ENCODE measurements around the gene IPO13.

The IPO13 gene

DNA sequence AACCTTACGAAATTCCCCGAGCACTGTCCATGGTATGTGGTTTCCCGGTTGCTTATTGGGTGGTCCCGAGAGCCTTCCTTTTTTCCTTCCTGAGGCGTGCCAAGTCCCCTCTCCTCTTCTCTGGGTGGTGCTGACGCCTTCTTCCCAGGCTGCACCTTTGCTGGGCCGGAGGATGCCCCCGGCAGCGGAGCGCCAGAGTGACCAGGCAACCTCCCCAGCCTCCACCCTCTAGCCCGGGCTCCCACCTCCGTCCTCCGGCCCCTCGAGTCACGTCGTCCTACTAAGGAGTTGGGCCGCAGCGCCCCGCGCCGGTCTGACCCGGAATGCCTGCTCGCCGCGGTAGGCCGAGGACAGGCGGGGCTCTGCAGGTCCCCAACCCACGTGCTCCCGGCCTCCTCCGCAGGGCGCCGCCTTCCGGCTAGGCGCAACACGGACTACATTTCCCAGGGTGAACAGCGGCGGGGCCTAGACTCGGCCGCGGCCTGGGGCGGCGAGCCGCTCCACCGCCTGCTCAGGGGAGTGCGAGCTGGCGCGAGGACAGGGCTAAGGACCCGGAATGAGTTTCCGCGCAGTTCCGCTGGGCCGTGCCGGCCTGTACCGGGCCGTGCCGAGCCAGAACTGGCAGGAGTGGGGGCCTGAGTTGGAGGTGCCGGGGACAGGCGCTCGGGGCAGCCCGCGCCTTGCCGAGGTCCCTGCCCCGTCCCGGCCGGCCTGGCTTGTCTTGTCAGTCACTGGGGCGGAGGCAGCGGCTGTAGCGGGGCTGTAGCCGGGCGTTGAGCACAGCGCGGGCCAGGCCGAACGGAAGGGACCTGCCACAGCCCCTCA, at the start of gene IPO13:
Gene IPO13, plus strand, starts transcription at position 715 of the 825 bp plus-strand sequence. CDS start 651 bp downstream, outside the sequence.
- DNase-seq (ENCODE audit: low spot score), result peak; percentile 97

GRCh38 chr1:43898981-43899380, 47.8 kb upstream of the IPO13 start:
- DNase-seq (ENCODE audit: low spot score), result no peak

DNA sequence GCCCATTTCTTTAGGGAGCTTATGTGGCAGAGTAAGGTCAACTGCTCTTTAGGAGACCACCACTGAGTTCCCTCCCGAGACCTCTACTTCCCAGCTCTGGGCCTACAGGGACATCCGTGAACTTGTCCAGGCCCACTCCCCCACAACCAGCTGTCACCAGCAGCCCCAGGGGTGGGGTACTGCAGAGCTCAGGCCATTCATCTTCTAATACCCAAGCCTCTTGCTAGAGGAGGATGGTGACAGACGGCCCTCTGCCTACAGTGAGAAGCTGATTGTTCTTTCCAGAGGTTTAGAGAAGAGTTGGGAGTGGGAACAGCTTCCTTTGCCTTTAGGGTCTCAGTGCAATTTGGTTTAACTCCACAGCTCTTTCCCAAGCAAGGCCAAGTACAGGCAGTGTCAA, 46.4 kb upstream of the IPO13 start:
- no peak for DNase-seq (ENCODE audit: low spot score)

GRCh38 chr1:43901196-43901961, 45.4 kb upstream of the IPO13 start:
- no peak for DNase-seq (ENCODE audit: low spot score)

- DNase-seq (ENCODE audit: low spot score), result no peak
Observed at GRCh38 chr1:43902058-43902831, 44.5 kb upstream of the IPO13 start.

DNA sequence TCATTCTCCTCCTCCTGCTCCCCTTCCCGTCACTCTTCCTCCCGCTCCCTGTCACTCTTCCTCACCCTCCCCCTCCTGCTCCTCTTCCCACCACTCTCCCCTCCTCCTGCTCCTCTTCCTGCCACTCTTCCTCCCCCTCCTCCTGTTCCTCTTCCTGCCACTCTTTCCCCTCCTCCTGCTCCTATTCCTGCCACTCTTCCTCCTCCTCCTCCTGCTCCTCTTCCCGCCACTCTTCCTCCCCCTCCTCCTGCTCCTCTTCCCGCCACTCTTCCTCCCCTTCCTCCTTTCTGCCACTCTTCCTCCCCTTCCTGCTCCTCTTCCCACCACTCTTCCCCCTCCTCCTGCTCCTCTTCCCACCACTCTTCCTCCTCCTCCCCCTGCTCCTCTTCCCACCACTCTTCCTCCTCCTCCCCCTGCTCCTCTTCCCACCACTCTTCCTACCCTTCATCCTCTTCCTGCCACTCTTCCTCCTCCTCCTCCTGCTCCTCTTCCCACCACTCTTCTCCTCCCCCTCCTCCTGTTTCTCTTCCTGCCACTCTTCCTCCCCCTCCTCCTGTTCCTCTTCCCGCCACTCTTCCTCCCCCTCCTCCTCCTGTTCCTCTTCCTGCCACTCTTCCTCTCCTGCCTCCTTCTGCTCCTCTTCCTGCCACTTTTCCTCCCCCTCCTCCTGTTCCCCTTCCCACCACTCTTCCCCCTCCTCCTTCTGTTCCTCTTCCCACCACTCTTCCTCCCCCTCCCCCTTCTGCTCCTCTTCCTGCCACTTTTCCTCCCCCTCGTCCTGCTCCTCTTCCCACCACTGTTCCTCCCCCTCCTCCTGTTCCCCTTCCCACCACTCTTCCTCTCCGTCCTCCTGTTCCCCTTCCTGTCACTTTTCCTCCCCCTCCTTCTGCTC, 41.8 kb upstream of the IPO13 start:
- DNase-seq (ENCODE audit: low spot score), result no peak

DNA sequence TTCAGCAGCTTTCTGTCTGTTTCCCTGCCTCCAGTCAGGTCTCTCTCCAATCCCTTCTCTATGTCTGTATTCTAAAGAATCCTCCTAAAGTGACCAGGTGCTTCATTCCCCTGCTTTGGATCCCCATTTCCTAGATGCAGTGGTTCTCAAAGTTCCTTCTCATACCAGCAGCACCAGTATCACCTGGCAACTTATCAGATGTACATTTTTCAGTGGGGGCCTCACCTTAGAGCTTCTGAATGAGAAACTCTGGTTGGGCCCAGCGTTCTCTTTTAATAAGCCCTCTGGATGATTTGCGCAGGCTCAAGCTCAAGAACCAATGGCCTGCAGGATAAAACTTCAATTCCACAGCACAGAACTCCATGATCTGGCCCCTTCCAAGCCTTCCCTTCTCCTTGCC, 38.5 kb upstream of the IPO13 start:
- DNase-seq (ENCODE audit: low spot score), result no peak

DNA sequence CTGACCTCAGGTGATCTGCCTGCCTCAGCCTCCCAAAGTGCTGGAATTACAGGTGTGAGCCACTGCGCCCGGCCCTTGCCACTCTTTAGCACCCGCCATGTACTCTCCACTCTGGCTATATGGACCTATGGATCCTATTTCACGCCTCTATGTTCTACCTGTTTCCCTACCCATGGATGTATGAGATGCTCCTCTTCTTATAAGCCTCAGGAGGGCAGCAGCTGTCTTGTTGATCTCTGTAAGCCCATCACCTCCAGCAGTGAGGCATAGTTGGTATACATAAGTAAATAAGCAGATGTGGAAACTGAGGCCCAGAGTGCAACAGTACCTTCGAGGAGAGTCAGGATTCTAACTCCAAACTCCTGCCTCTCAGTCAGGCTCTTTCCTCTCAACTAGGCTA, 37.9 kb upstream of the IPO13 start:
- no peak for DNase-seq (ENCODE audit: low spot score)

DNA sequence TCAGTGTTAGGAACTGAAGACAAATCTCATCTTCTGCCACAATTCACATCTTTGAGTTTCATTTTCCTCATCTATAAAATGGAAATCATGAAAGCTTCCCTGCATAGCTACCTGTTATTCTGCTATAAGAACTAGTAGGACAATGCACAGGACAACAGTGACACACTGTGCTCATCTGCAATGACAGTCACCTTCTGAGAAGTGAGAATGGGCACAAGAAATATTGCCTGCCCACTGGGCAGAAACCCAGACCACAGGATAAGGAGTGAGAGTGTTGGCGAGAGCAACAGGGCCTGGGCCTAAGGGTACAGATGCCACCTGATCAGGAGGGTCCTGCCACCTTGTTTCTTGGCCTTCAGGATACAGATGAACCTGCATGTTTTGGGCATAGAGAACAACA, 36.4 kb upstream of the IPO13 start:
- DNase-seq (ENCODE audit: low spot score), result no peak

DNA sequence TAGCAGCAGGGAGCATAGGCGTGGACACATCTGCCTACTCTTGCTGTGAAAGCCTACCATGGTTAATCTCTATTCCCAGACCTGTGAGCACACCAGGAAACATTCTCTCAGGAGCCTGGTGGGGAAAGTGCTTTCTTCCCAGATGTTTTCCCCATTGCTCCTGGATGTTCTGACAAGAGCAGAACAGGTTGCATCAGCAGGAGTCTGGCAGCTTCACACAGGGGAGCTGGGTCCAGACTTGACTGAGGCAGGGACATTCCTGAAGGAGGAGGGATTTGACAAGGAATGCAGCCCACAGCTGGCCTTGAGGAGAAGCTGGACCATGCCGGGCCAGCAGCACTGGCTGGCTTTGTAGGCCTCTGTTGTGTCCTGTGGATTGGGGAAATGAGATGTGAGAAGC, 34.1 kb upstream of the IPO13 start:
- DNase-seq (ENCODE audit: low spot score), result no peak

- no peak for DNase-seq (ENCODE audit: low spot score)
Observed at GRCh38 chr1:43913051-43913501, 33.7 kb upstream of the IPO13 start.

DNA sequence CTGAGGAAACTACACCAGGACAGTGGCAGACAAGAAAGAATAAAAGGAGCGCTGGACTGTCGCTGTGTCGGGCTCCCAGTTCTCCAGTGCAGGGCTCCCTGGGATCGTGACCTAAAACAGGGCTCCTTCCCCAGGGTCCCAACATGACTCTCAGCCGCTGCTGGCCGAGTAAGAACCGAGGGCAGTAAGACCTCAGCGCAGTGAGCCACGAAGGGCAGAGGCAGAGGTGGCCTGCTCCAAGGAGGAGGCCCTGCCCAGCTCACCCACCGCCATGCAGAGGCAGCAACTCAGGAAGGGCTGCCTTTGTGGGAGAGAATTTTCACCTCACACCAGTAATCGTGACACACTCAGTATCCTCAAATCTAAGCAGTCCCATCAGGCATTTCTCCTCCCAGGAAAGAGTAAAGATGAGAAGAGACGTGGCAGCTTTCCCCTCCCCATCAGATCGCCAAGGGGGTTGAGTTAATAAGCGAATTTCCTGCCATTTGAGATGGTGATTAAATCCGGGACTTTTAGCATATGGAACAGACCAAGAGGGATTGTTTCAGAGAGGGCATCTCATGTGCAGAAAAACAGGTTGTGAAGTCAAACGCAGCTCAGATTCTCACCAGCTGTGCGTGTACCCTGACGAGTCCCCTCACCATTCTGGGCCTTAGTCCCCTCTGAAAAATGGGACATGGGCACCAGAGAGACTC, 32.9 kb upstream of the IPO13 start:
- no peak for DNase-seq (ENCODE audit: low spot score)

GRCh38 chr1:43914576-43915525, 31.9 kb upstream of the IPO13 start:
- no peak for DNase-seq (ENCODE audit: low spot score)

DNA sequence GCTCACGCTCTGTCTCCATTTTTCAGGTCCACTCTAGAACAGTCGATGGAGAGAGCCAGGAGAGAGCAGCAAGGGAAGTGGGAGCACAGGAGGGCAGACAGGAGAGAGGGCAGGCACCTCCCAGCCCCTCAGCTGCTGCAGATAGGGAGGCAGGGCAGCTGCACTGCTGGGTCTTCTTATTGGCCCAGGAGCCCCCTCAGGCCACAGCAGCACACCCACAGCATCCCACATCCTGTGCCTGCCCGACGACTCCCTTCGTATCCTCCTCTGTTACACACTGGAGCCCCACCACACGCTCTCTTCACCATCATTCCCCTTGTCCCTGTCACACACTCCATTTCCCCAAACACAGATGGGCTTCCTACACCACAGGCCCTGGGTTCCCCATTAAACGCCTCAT, 26.8 kb upstream of the IPO13 start:
- no peak for DNase-seq (ENCODE audit: low spot score)

DNA sequence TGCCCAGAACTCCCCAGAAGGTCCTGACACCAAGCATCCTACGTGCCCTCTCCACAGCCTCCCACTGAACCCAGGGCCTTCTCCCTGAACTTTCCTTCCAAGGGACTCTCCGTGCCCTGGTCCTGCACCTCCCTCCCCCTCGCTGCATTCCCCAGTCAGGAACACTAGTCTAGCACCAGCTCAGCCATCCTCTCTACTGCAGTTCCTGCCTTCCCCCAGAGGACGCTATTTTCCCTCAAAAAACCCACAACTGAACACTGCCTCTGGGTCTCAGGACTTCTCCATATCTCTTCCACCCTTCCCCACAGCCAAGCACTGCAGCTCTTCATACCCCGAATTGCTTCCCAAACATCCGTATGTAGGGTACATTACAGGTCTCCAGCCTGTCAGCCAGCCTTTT, 25.7 kb upstream of the IPO13 start:
- no peak for DNase-seq (ENCODE audit: low spot score)

GRCh38 chr1:43924516-43924915, 22.2 kb upstream of the IPO13 start:
- DNase-seq (ENCODE audit: low spot score), result no peak

DNA sequence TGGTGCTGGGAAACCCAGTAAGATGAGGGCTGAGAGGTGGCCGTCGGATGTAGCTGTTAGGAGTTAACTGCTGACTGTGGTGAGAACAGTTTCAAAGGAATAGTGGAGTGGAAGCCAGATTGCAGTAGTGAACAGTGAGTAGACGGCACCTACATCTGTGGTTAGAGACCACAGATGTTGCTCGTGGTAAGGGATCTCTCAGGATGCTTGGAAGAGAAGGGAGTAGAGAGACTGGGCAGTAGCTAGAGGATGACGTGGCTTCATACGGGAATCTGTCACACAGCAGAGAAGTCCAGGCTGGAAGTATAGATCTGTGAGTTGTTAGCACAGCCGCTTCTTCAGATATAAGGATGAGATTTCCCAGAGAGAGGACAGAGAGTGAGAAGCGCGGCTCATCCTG, 20.9 kb upstream of the IPO13 start:
- no peak for DNase-seq (ENCODE audit: low spot score)

DNA sequence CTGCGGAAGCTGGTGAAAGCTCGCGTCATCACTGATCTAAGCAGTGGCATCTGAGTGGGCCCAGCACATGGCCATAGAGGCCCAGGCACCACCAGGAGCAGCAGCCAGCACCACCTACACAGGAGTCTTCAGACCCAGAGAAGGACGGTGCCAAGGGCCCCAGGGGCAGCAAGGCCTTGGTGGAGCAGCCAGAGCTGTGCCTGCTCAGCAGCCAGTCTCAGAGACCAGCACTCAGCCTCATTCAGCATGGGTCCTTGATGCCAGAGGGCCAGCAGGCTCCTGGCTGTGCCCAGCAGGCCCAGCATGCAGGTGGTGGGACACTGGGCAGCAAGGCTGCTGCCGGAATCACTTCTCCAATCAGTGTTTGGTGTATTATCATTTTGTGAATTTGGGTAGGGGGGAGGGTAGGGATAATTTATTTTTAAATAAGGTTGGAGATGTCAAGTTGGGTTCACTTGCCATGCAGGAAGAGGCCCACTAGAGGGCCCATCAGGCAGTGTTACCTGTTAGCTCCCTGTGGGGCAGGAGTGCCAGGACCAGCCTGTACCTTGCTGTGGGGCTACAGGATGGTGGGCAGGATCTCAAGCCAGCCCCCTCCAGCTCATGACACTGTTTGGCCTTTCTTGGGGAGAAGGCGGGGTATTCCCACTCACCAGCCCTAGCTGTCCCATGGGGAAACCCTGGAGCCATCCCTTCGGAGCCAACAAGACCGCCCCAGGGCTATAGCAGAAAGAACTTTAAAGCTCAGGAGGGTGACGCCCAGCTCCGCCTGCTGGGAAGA, 16.4 kb upstream of the IPO13 start:
- peak; percentile 48 for DNase-seq (ENCODE audit: low spot score)

GRCh38 chr1:43930949-43931275, 15.8 kb upstream of the IPO13 start:
- no peak for DNase-seq (ENCODE audit: low spot score)
